GM12878 (cell line): ENCODE measurements around the gene IRAK3. TPM values are rescaled to one million over a fixed set of nuclear protein-coding genes. Genes with fewer than 3 reads are reported as not detected.

Source experiments
- ATF7 ChIP-seq: fragments of 450-650 bp; IDR thresholded peaks from 2 replicates; pipeline ENCODE4 v1.6.1; 2016; ENCODE audit warnings: low read depth, mild to moderate bottlenecking
- CREB1 ChIP-seq: IDR thresholded peaks from 2 replicates; pipeline ENCODE4 v1.6.1; 2012; ENCODE audit warnings: low read depth, mild to moderate bottlenecking, inconsistent platforms
- E2F8 ChIP-seq: fragments of 450-650 bp; IDR thresholded peaks from 2 replicates; pipeline ENCODE4 v1.6.1; 2018; ENCODE audit warnings: mild to moderate bottlenecking, low read depth, moderate library complexity; ENCODE audit not compliant: partially characterized antibody
- EED ChIP-seq: sonication (generic); IDR thresholded peaks from 2 replicates; pipeline ENCODE4 v1.6.1; 2016; ENCODE audit warnings: antibody characterized with exemption, low read depth
- EGR1 ChIP-seq, 2 experiments: IDR thresholded peaks; 1 replicate in 1 of 2; 2 replicates in 1 of 2; pipeline ENCODE4 v1.6.1; 2011 to 2012; ENCODE audit warnings: low read depth in 2 of 2, low read length in 2 of 2, borderline replicate concordance in 1 of 2, mild to moderate bottlenecking in 1 of 2, moderate library complexity in 1 of 2
- ELK1 ChIP-seq: IDR thresholded peaks from 2 replicates; pipeline ENCODE4 v1.6.1; 2012; ENCODE audit warnings: low read depth, low read length, improper control_type of control experiment
- MTA2 ChIP-seq: fragments of 450-650 bp; IDR thresholded peaks from 2 replicates; pipeline ENCODE4 v1.6.1; 2016; ENCODE audit warnings: low read depth, mild to moderate bottlenecking, moderate library complexity
- MXI1 ChIP-seq: fragments of 150-350 bp; IDR thresholded peaks from 2 replicates; pipeline ENCODE4 v1.6.1; 2011; ENCODE audit warnings: low read depth, mild to moderate bottlenecking, inconsistent platforms, low read length, improper control_type of control experiment
- MYB ChIP-seq: fragments of 150-350 bp; IDR thresholded peaks from 2 replicates; pipeline ENCODE4 v1.6.1; 2014; ENCODE audit warnings: mild to moderate bottlenecking, low read depth, low read length, borderline replicate concordance
- NFIC ChIP-seq: IDR thresholded peaks from 2 replicates; pipeline ENCODE4 v1.6.1; 2012; ENCODE audit warnings: low read depth, mild to moderate bottlenecking, inconsistent platforms, low read length, moderate library complexity
- NR2C2 ChIP-seq: IDR thresholded peaks from 2 replicates; pipeline ENCODE4 v1.6.1; 2011; ENCODE audit warnings: borderline replicate concordance, low read depth; ENCODE audit not compliant: control insufficient read depth, insufficient read length
- PAX8 ChIP-seq: fragments of 450-650 bp; IDR thresholded peaks from 2 replicates; pipeline ENCODE4 v1.6.1; 2017; ENCODE audit warnings: mild to moderate bottlenecking, moderate library complexity
- PML ChIP-seq: IDR thresholded peaks from 2 replicates; pipeline ENCODE4 v1.6.1; 2012; ENCODE audit warnings: low read length, inconsistent platforms
- POLR2A ChIP-seq: IDR thresholded peaks from 2 replicates; pipeline ENCODE4 v1.6.1; 2011; ENCODE audit warnings: low read depth, mild to moderate bottlenecking, low read length
- RELB ChIP-seq: fragments of 450-650 bp; IDR thresholded peaks from 2 replicates; pipeline ENCODE4 v1.6.1; 2017; ENCODE audit warnings: low read depth, mild to moderate bottlenecking, moderate library complexity
- SIN3A ChIP-seq: IDR thresholded peaks from 2 replicates; pipeline ENCODE4 v1.6.1; 2012; ENCODE audit warnings: low read depth, low read length, improper control_type of control experiment
- SPI1 ChIP-seq: IDR thresholded peaks from 2 replicates; pipeline ENCODE4 v1.6.1; 2011; ENCODE audit warnings: low read depth, mild to moderate bottlenecking, low read length, moderate library complexity, borderline replicate concordance; ENCODE audit not compliant: insufficient read depth
- ZNF687 ChIP-seq: fragments of 450-650 bp; IDR thresholded peaks from 2 replicates; pipeline ENCODE4 v1.6.1; 2017; ENCODE audit warnings: mild to moderate bottlenecking, moderate library complexity
- polyA plus RNA-seq, 11 experiments: library from polyadenylated mRNA; depleted of rRNA in 4 of 11; unstranded in 6 of 11; stranded (reverse) in 5 of 11; fragments of >200 nt; fragmentation: Nextera tagmentation in 4 of 11; fragmentation: Illumina TruSeq in 1 of 11; extraction: Ambion mirVana in 4 of 11; extraction: Trizol in 1 of 11; gene quantifications; 1 replicate in 1 of 11; 2 replicates in 10 of 11; pipeline versions ENCODE4 v1.2.1 to v1.2.3, GENCODE V29; 2011 to 2016; ENCODE audit warnings: inconsistent platforms in 2 of 11, missing spikeins in 2 of 11, low read depth in 1 of 11
- total RNA-seq, 4 experiments: library from RNA; depleted of rRNA in 3 of 4; stranded (reverse); fragments of >200 nt in 3 of 4; fragmentation: Illumina TruSeq in 1 of 4; extraction: Trizol in 1 of 4; gene quantifications; 2 replicates each; pipeline versions ENCODE4 v1.2.1 to v1.2.3, GENCODE V29; 2013 to 2021

Gene IRAK3
- total and polyA plus RNA-seq, 10 of the 15 experiments (the other 5 are each of a cell fraction or from before 2014, with no cell fraction given): 1.4 to 14.1 (median 5.4) TPM

GRCh38 chr12:66301944-66302826, 113.2 kb downstream of the IRAK3 start, which contains the start of gene HELB (continued):
- no peak for TF ChIP-seq E2F8
- 0 out of 2 replicates have a peak, but pooled peaks have one; percentile 46 for TF ChIP-seq MYB
- TF ChIP-seq PAX8: no peak
- TF ChIP-seq CREB1: peak; percentile 60
- 0 out of 2 replicates have a peak, but pooled peaks have one; percentile 23 for TF ChIP-seq SIN3A
- peak; percentile 62; the same call in 1 of the 2 replicates for TF ChIP-seq ATF7
- peak; percentile 94 for TF ChIP-seq POLR2A
- TF ChIP-seq ELK1: no peak
- peak; percentile 76; the same call in 1 of the 2 replicates for TF ChIP-seq PML
- TF ChIP-seq SPI1: peak; percentile 24; the same call in 1 of the 2 replicates
- peak; percentile 22; the same call in 1 of the 2 replicates for TF ChIP-seq MTA2
- peak; percentile 79 for TF ChIP-seq MXI1
- TF ChIP-seq NFIC: no peak
- peak in 1 of 2 experiments; percentile 60; a peak in 1 of 3 replicates for TF ChIP-seq EGR1 (IDR thresholded peaks at IDR 0.05; ENCODE audit: borderline replicate concordance in 1 of 2, low read depth in 2 of 2, low read length in 2 of 2)
- TF ChIP-seq NR2C2: no peak
- peak; percentile 71 for TF ChIP-seq ZNF687
- peak; percentile 52; the same call in 1 of the 2 replicates for TF ChIP-seq RELB
- peak; percentile 38; the same call in 1 of the 2 replicates for TF ChIP-seq EED
